OCI-LY1 (cell line): Measurements from ENCODE around the gene CDK2.
"Not testable (repeated sequence)": the region's sequence is repeated elsewhere in the genome, so short reads cannot be mapped to it uniquely, and the experiment has no call there.

ENCODE experiments used
- EZH2 ChIP-seq: fragments of 200-600 bp; sonication (generic), shearing (Covaris generic); IDR thresholded peaks from 2 replicates; pipeline ENCODE4 v1.8.0; 2017; ENCODE audit warnings: borderline replicate concordance, mixed run types, mild to moderate bottlenecking, antibody characterized with exemption, low read length, moderate library complexity, mixed read lengths
- TF ChIP-seq, protein P1 (sequence below): fragments of 200-600 bp; sonication (generic), shearing (Covaris generic); IDR thresholded peaks from 2 replicates; pipeline ENCODE4 v1.5.1; 2017; ENCODE audit warnings: mild to moderate bottlenecking, antibody characterized with exemption, low read length, moderate library complexity, mixed read lengths

DNA sequence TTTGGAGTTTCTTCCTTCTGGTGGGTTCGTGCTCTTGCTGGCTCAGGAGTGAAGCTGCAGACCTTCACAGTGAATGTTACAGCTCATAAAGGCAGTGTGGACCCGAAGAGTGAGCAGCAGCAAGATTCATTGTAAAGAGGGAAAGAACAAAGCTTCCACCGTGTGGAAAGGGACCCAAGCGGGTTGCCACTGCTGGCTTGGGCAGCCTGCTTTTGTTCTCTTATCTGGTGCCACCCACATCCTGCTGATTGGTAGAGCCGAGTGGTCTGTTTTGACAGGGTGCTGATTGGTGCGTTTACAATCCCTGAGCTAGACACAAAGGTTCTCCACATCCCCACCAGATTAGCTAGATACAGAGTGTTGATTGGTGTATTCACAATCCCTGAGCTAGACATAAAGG is 32.9 kb downstream of the CDK2 start:
- TF ChIP-seq, protein P1, sequence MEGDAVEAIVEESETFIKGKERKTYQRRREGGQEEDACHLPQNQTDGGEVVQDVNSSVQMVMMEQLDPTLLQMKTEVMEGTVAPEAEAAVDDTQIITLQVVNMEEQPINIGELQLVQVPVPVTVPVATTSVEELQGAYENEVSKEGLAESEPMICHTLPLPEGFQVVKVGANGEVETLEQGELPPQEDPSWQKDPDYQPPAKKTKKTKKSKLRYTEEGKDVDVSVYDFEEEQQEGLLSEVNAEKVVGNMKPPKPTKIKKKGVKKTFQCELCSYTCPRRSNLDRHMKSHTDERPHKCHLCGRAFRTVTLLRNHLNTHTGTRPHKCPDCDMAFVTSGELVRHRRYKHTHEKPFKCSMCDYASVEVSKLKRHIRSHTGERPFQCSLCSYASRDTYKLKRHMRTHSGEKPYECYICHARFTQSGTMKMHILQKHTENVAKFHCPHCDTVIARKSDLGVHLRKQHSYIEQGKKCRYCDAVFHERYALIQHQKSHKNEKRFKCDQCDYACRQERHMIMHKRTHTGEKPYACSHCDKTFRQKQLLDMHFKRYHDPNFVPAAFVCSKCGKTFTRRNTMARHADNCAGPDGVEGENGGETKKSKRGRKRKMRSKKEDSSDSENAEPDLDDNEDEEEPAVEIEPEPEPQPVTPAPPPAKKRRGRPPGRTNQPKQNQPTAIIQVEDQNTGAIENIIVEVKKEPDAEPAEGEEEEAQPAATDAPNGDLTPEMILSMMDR: not testable (repeated sequence)
- TF ChIP-seq EZH2: not testable (repeated sequence)
